ENCODE data around the gene LKAAEAR1. TPM values are rescaled to one million over a fixed set of nuclear protein-coding genes. Genes with fewer than 3 reads are reported as not detected.
A peak's percentile ranks its signal among the peaks of the same experiment; 100 is the strongest.

Gene LKAAEAR1
- total and polyA plus RNA-seq, 2 of the 13 experiments (the other 11 are each of a cell fraction or from before 2014, with no cell fraction given) = not detected

- TF ChIP-seq ZNF710 (CRISPR knock-in tag; IDR thresholded peaks at IDR 0.05; ENCODE audit: borderline replicate concordance) (peak; percentile 43; the same call in 1 of the 2 replicates), PRDM4 (CRISPR knock-in tag; IDR thresholded peaks at IDR 0.05; ENCODE audit: borderline replicate concordance) (no peak), CTCF (CRISPR knock-in tag; IDR thresholded peaks at IDR 0.05) (peak; percentile 96), ZNF230 (CRISPR knock-in tag; IDR thresholded peaks at IDR 0.05) (peak; percentile 19; the same call in 1 of the 2 replicates), PHF5A (CRISPR knock-in tag; IDR thresholded peaks at IDR 0.05; ENCODE audit: low read depth, unreplicated experiment) (peak; percentile 47), ZFYVE20 (CRISPR knock-in tag; IDR thresholded peaks at IDR 0.05; ENCODE audit: borderline replicate concordance, low read depth) (peak; percentile 55; the same call in 1 of the 2 replicates), ZNF317 (CRISPR knock-in tag; IDR thresholded peaks at IDR 0.05) (peak; percentile 65; the same call in 1 of the 2 replicates), RBM39 (IDR thresholded peaks at IDR 0.05; ENCODE audit: low read depth, low read length, poor library complexity, severe bottlenecking) (no peak), REXO4 (CRISPR knock-in tag; IDR thresholded peaks at IDR 0.05; ENCODE audit: borderline replicate concordance) (no peak), TCF12 (IDR thresholded peaks at IDR 0.05) (no peak), TCF12 (CRISPR knock-in tag; IDR thresholded peaks at IDR 0.05) (peak; percentile 79; the same call in 1 of the 2 replicates), ONECUT2 (CRISPR knock-in tag; IDR thresholded peaks at IDR 0.05) (no peak), ZNF503 (CRISPR knock-in tag; IDR thresholded peaks at IDR 0.05) (no peak), ZNF331 (CRISPR knock-in tag; IDR thresholded peaks at IDR 0.05) (peak; percentile 66; the same call in 1 of the 2 replicates), DZIP1 (CRISPR knock-in tag; IDR thresholded peaks at IDR 0.05) (peak; percentile 72; the same call in 1 of the 2 replicates), HIVEP1 (CRISPR knock-in tag; IDR thresholded peaks at IDR 0.05) (0 out of 2 replicates have a peak, but pooled peaks have one; percentile 35), SMAD9 (CRISPR knock-in tag; IDR thresholded peaks at IDR 0.05) (no peak), ZNF547 (CRISPR knock-in tag; IDR thresholded peaks at IDR 0.05) (peak; percentile 67; the same call in 1 of the 2 replicates)
Observed at GRCh38 chr20:64069614-64070243, 14.5 kb downstream of the LKAAEAR1 start (continued).

Measured in HepG2 (cell line).